GOT3 (cell line): Measurements from ENCODE around the gene RASD2.
"Not testable (repeated sequence)": the region's sequence is repeated elsewhere in the genome, so short reads cannot be mapped to it uniquely, and the experiment has no call there.

Source experiments
- DNase-seq: peaks from one replicate; lab custom pipeline; 2025; ENCODE audit warnings: mixed read lengths; lab: John Stamatoyannopoulos, UW

The RASD2 gene

GRCh38 chr22:35540595-35541253, at the start of gene RASD2:
Gene RASD2, plus strand, starts transcription at chr22:35540831. Its CDS starts 5,979 bp downstream, at chr22:35546810.
- DNase-seq, result no peak

- DNase-seq, result not testable (repeated sequence)
Measured at GRCh38 chr22:35491061-35491907, 49.3 kb upstream of the RASD2 start.

GRCh38 chr22:35491908-35492380, 48.7 kb upstream of the RASD2 start:
- DNase-seq, result no peak

GRCh38 chr22:35493074-35493473, 47.6 kb upstream of the RASD2 start:
- no peak for DNase-seq

- not testable (repeated sequence) for DNase-seq
Measured at GRCh38 chr22:35495711-35496110, 44.9 kb upstream of the RASD2 start.

- DNase-seq, result no peak
Measured at GRCh38 chr22:35496768-35497312, 43.8 kb upstream of the RASD2 start.

GRCh38 chr22:35498026-35498800, 42.4 kb upstream of the RASD2 start:
- no peak for DNase-seq

- DNase-seq, result no peak
Measured at GRCh38 chr22:35502836-35503235, 37.8 kb upstream of the RASD2 start.

GRCh38 chr22:35505399-35506258, 35.0 kb upstream of the RASD2 start:
- no peak for DNase-seq

- DNase-seq, result no peak
Measured at GRCh38 chr22:35506259-35506570, 34.4 kb upstream of the RASD2 start.

GRCh38 chr22:35507851-35508250, 32.8 kb upstream of the RASD2 start:
- DNase-seq, result not testable (repeated sequence)

- DNase-seq, result no peak
Measured at GRCh38 chr22:35509451-35509850, 31.2 kb upstream of the RASD2 start.

- no peak for DNase-seq
Measured at GRCh38 chr22:35509960-35510359, 30.7 kb upstream of the RASD2 start.

- no peak for DNase-seq
Measured at GRCh38 chr22:35510481-35510934, 30.1 kb upstream of the RASD2 start.

GRCh38 chr22:35510951-35511350, 29.7 kb upstream of the RASD2 start:
- DNase-seq, result no peak

- no peak for DNase-seq
Measured at GRCh38 chr22:35514366-35514765, 26.3 kb upstream of the RASD2 start.

- not testable (repeated sequence) for DNase-seq
Measured at GRCh38 chr22:35515952-35516351, 24.7 kb upstream of the RASD2 start.

- no peak for DNase-seq
Measured at GRCh38 chr22:35516723-35517122, 23.9 kb upstream of the RASD2 start.

GRCh38 chr22:35517207-35517606, 23.4 kb upstream of the RASD2 start:
- no peak for DNase-seq

- DNase-seq, result no peak
Measured at GRCh38 chr22:35517769-35518530, 22.7 kb upstream of the RASD2 start.
